Adrenal gland (tissue), 12 donors: ENCODE data around the gene USP22. TPM values are rescaled to one million over a fixed set of nuclear protein-coding genes. Genes with fewer than 3 reads are reported as not detected.

Experiments
- DNase-seq, 7 donors: peaks; one replicate each; pipeline ENCODE4 v3.0.0-alpha.2; 2019 to 2020
- H3K27ac ChIP-seq, 5 donors: fragments of 200-600 bp; sonication (generic) in 4 of 5; 1 replicate in 3 of 5; 2 replicates in 2 of 5; pipeline versions ENCODE4 v1.5.1 to v1.8.0; 2016 to 2020; ENCODE audit warnings: mild to moderate bottlenecking in 1 of 5
- H3K27me3 ChIP-seq: fragments of 200-600 bp; 2 replicates; pipeline ENCODE4 v1.8.0; 2021
- H3K36me3 ChIP-seq, 2 donors: fragments of 200-600 bp; replicated peaks in 1 of 2; 1 replicate in 1 of 2; 2 replicates in 1 of 2; pipeline versions ENCODE4 v1.5.1 to v1.8.0; 2018 to 2022
- H3K4me1 ChIP-seq, 2 donors: fragments of 200-600 bp; replicated peaks in 1 of 2; 1 replicate in 1 of 2; 2 replicates in 1 of 2; pipeline versions ENCODE4 v1.5.1 to v1.8.0; 2018 to 2021
- H3K4me3 ChIP-seq, 4 donors: fragments of 200-600 bp; sonication (generic) in 3 of 4; one replicate each; pipeline ENCODE4 v1.5.1; 2016 to 2018
- H3K9me3 ChIP-seq, 3 donors: fragments of 200-600 bp; sonication (generic) in 1 of 3; replicated peaks in 1 of 3; 1 replicate in 2 of 3; 2 replicates in 1 of 3; pipeline versions ENCODE4 v1.5.1 to v1.8.0; 2016 to 2021
- CTCF ChIP-seq, 6 experiments: fragments of 450-650 bp in 4 of 6; fragments of 200-600 bp in 2 of 6; sonication (generic) in 1 of 6; IDR thresholded peaks; 1 replicate in 5 of 6; 2 replicates in 1 of 6; pipeline versions ENCODE4 v1.5.1 to v1.8.0; 2016 to 2021; ENCODE audit warnings: antibody characterized with exemption in 6 of 6, mild to moderate bottlenecking in 2 of 6, moderate library complexity in 1 of 6
- POLR2A ChIP-seq, 2 donors: fragments of 450-650 bp; IDR thresholded peaks; one replicate each; pipeline ENCODE4 v1.6.1; 2017; ENCODE audit warnings: antibody characterized with exemption in 2 of 2, mild to moderate bottlenecking in 2 of 2, moderate library complexity in 1 of 2
- WGBS, 4 donors: extraction: QIAGEN DNeasy Blood & Tissue Kit in 2 of 4; methylation state at CpG; one replicate each; pipeline versions ENCODE4 v1.1.5 to v1.1.7; 2013 to 2017; 5-methylcytosine and 5-hydroxymethylcytosine counted together
- intact Hi-C, 2 donors: fragments of 100-400 bp; cut with DNase I; formaldehyde crosslinking; loops; one replicate each; pipeline versions ENCODE4 v1.14.1 to v1.15.0; 2022 to 2023
- polyA plus RNA-seq, 3 donors: library from polyadenylated mRNA; stranded (reverse); fragments of 200-250 nt in 2 of 3; fragments of 350-450 nt in 1 of 3; fragmentation: Illumina TruSeq in 1 of 3; extraction: RNeasy Lipid Tissue Mini Kit (QIAGEN cat#74804) in 1 of 3; gene quantifications; one replicate each; pipeline ENCODE4 v1.2.3, GENCODE V29; 2013 to 2014
- total RNA-seq, 9 donors: library from RNA; depleted of rRNA in 4 of 9; stranded (reverse); fragments of >200 nt in 4 of 9; fragments of 120-200 nt in 1 of 9; fragmentation: NEBNext Ultra II Directional in 1 of 9; extraction: Animal tissue kit (Norgen Biotek cat#: 25700) in 1 of 9; gene quantifications; one replicate each; pipeline versions ENCODE4 v1.1.0 to v1.2.4, GENCODE V29; 2013 to 2023
- donor health status: healthy with polysubstance abuse.
- donor health status: Bipolar disorder and iron deficiency.
- donor health status: DM: yes; HTN: yes; CAD: no.
- donor health status: DM: no; HTN: no; CAD: no.
- donor health status: DM: no; HTN: no; CAD: no.
- donor health status: DM: yes; HTN: yes; CAD: no.

The USP22 gene
- total and polyA plus RNA-seq, 12 donors: 43.0 to 250 (median 223) TPM

GRCh38 chr17:20995873-20996723, 46.7 kb downstream of the USP22 start:
- DNase-seq: peak in 2 of 7 donors; percentile 4 to 47
- Histone ChIP-seq H3K27me3 (no peaks in the 10 kb centered on the region), H3K9me3 (no peaks in the 10 kb centered on the region), H3K4me3 (no peak overlapping the region), H3K27ac (no peak overlapping the region), H3K36me3 (peaks cover 0 to 14% of the 10 kb centered on the region in 2 donors), H3K4me1 (peaks cover 13 to 24% of the 10 kb centered on the region in 2 donors)
- WGBS, 4 donors: 72 to 100% (median 81%) methylated on average over 1 to 12 of the region's 12 CpGs
- TF ChIP-seq CTCF (IDR thresholded peaks at IDR 0.05) (no peak), POLR2A (IDR thresholded peaks at IDR 0.05) (no peak)
- intact Hi-C loops: loop anchor here in 1 of 2 donors (5.0 kb wide), 1 partner anchor 89 kb away; no protein-coding TSS in a partner anchor

DNA sequence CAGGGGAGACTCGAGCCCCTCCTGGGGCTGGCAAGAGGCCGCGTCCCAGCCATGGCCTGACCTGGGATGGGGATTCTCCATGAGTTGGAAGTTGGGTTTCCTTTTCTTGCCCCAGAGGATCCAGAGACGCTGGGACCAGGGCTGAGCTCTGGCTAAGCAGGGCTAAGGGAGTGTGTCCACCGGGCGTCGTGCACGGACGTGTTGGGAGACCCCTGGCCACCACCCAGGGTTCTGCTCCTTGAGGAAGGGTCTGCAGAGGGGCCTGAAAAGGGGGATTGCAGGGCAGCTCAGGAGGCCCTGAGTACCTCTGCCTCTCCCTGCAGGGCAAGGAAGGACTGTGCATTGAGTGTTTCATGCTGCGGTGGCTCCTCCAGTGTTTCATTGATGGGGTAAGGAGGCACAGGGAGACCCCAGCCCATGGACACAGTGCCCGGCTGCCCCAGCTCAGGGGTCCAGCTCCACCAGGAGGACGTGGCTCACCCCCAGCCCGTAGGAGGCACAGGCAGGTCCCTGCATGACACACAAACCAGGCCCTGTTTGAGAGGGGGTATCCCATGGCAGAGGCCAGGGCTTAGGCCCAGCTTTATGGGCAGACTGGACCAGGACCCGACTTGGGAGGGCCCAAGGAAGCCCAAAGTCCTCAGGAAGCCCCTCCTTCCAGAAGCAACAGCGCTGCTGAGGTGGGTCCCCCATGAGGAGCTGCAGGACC, 47.5 kb downstream of the USP22 start:
- H3K27ac ChIP-seq: no peak overlapping the region
- peaks cover 13 to 23% of the 10 kb centered on the region in 2 donors for H3K4me1 ChIP-seq
- intact Hi-C loops: loop anchor here in 1 of 2 donors (5.0 kb wide), 1 partner anchor 88 kb away; no protein-coding TSS in a partner anchor
- 78 to 91% (median 90%) methylated on average over 5 to 15 of the region's 15 CpGs for WGBS, 4 donors
- TF ChIP-seq CTCF (IDR thresholded peaks at IDR 0.05): no peak
- no peak for TF ChIP-seq POLR2A (IDR thresholded peaks at IDR 0.05)
- no peaks in the 10 kb centered on the region for H3K9me3 ChIP-seq
- H3K4me3 ChIP-seq: no peak overlapping the region
- peaks cover 0 to 10% of the 10 kb centered on the region in 2 donors for H3K36me3 ChIP-seq
- DNase-seq: peak in 2 of 7 donors; percentile 8 to 48
- no peaks in the 10 kb centered on the region for H3K27me3 ChIP-seq

DNA sequence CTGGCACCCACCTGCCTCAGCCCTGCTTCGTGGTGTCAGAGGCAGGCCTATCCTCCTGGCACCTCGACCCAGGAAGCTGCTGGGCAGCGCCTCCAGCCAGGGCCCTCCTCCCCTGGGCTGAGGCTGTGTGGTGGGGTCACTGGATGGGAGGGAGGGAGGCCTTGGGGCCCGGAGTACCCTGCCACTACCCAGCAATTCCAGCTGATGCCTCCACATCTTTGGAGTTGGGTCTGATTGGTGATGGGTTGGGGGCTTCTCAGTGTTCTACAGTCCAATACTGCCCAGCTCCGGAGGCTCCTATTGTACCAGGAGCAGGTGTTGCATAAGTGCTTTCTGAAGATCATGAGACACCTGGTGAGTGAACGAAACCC, 48.0 kb downstream of the USP22 start:
- Histone ChIP-seq H3K9me3 (no peaks in the 10 kb centered on the region), H3K4me3 (no peak overlapping the region), H3K36me3 (peaks cover 0 to 5% of the 10 kb centered on the region in 2 donors), H3K27me3 (no peaks in the 10 kb centered on the region), H3K27ac (no peak overlapping the region), H3K4me1 (peaks cover 10 to 18% of the 10 kb centered on the region in 2 donors)
- intact Hi-C loops: loop anchor here in 1 of 2 donors (5.0 kb wide), 2 partner anchors 87 to 197 kb away; no protein-coding TSS in a partner anchor
- 81 to 100% (median 91%) methylated on average over 1 to 6 of the region's 6 CpGs for WGBS, 4 donors
- peak in 1 of 7 donors; percentile 47 for DNase-seq
- no peak for TF ChIP-seq POLR2A (IDR thresholded peaks at IDR 0.05)
- no peak for TF ChIP-seq CTCF (IDR thresholded peaks at IDR 0.05)
